Measurements from ENCODE around the gene YIPF1.
"Not testable (repeated sequence)": the region's sequence is repeated elsewhere in the genome, so short reads cannot be mapped to it uniquely, and the experiment has no call there.

YIPF1 gene

DNA sequence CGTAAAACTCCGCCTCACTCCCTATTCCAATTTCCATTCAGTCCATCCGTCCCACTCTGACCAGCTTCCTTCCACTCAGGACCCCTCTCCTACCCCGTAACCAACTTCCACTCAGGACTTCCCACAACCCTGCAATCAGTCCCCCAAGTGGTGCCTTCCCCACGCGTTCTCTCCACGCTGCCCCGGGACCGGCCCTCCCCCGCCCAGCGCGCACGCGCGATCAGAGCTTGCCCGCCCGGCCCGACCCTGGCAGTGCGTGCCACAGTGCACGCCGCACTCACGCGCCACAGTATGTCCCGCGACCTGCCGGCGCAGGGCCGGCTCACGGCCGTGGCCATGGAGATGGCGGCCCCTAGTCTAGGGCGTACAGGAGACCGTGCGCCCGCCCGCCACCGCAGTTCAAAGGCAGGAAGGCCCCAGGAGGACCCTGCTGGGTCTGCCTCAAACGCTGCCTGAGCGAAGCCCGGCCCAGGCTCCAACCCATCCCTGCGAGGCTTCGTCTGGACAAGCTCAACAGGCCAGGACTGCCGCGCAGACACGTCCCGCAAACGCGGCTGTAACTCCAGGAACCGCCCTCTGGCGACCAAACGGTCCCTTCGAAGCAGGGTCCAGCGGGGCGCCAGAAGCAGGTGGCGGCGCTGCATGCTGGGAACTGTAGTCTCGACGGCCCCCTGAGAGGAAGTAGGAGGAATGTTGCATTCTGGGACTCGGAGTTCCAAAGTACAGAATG is 51.5 kb downstream of the YIPF1 start, which contains the start of gene NDC1:
Gene NDC1, minus strand, starts transcription at position 373 of the 730 bp plus-strand sequence. Its CDS starts 35 bp downstream, at position 338.
- peak; percentile 86 for DNase-seq

DNA sequence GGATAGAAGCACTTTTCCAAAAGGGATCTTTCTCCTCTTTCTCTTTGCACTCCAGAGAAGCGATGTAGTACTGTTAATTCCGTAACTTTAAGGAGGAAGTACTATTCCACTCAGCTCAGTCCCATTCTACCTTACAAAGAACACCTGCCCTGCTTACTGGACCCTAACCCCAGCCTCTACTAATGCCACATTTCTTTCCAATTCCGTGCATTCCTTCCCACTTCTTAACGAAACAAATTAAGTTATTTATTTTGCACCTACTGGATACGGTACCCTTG is 52.0 kb downstream of the YIPF1 start:
- no peak for DNase-seq

DNA sequence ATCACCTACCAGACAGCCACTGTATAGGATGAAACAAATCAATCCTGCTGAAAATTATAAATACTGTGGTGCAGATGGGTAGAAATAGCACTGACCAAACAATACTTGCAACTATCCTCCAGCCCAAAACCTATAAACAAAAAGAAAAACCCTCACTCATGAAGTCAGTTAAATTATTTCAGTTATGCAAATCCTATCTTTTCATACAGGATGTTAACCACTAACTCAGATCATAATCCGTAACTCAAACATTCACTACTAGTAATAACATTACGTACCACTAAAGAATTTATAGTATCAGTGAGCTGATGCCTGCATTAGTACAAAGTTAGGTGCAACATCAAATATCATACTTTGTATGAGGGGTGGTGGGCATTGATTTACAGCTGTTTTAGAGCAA is 54.1 kb downstream of the YIPF1 start:
- no peak for DNase-seq

DNA sequence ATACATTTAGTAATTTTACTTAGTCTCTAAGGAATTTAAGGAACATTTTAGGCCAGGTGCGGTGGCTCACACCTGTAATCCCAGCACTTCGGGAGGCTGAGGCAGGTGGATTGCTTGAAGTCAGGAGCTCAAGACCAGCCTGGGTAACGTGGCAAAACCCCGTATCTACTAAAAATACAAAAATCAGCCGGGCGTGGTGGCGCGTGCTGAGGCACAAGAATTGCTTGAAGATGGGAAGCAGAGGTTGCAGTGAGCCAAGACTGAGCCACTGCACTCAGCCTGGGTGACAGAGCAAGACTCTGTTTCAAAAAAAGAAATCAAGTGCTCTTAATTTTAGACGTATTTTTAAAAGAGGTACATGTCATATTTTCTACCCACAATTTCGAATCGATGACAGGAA is 54.8 kb downstream of the YIPF1 start:
- DNase-seq: no peak

DNA sequence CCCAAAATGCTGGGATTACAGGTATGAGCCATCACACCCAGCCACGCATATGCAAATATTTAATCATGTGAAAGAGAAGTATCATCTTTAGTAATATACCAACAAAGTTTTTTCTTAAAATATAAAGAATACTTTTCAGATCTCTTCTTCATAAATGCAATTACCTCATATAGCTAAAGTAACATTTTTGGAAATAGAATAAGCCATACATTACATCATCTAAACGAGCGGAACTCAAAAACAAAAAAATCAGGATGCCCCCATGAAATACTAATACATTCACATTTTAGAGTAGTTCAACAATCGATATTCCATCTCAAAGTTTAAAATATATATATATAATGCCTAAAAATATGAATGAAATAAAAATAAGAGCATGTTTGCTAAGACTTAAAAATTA is 56.2 kb downstream of the YIPF1 start:
- DNase-seq: no peak

DNA sequence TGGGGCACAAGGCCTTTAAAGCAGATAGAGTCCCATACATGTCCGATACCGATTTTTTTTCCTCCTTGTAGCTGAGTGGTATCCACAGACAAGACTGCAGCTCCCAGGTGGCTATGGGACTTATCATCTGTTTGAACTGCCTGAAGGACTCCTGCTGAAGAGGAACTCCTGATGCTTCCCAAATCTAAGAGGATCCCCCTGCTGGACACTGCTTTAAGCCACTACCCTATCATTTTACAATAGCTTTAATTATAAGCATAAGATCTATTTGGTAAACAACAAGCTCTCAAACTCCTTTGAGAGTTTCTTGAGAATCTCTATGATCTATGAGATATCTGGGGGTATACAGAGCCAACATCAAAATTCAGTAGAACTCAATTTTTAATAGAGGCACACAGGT is 63.2 kb downstream of the YIPF1 start:
- no peak for DNase-seq

DNA sequence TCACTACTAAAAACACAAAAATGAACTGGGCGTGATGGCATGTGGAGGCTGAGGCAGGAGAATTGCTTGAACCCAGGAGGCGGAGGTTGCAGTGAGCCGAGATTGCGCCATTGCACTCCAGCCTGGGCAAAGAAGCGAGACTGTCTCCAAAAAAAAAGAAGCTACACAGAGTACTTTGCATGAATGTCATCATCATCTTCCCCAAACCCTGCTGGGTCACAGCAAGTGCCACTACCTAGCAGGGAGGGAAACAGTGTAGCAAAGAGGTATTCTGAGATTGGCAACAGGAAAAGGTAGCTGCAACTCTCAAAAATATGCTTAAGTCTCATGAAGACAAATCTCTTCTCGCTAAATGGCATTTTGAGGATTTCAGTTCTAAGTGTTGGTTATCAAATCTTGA is 64.3 kb downstream of the YIPF1 start:
- no peak for DNase-seq

DNA sequence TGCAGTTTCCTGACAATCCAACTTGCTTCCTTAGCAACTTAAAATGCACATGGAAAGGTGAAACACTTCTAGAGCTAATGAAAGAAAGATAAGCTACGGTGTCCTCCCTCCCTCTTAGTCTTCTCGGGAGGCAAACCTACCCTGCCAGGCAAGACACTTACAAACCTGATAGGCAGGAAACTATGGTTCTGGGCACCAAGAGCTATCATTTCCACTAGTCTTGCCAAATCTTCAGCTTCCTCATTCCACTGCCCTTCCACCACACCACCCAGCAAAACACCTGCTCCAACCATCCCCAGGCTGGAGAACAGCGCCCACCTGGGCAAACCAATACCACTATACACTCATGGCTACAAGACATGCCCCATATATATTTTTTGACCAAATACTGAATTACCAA is 66.7 kb downstream of the YIPF1 start:
- DNase-seq: no peak

DNA sequence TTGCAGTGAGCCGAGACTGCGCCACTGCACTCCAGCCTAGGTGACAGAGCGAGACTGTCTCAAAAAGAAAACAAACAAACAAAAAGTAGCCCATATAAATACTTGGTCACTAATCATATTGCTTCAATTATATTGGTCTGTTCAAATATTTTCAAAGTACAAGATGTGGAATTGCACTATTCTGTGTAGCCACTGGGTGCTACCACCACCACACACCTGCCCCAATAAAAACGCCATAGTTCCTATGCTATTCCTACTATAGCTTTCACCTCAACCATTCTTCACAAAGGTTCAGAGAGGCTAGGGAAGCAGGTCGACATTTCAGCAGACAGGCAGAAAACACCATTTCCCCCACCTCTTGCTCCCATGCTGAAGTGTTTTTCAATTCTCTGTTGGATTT is 68.2 kb downstream of the YIPF1 start:
- no peak for DNase-seq

DNA sequence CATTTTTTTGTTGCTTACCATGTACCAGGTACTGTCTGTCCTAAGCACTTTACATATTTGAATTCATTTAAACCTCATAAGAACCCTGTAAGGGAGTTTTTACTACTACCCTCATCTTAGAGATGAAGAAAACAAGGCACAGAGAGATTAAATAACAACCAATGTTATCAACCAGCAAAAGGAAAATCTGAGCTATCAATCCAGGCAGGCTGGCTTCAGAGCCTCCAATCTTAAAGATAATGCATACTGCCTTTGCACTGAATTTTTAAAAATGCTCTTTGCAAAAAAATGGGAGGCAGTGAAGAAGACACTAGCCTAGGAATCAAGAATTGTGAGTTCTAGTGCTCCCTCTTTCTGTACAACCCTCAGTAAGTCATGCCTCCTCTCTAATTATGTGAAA is 70.2 kb downstream of the YIPF1 start:
- DNase-seq: no peak

DNA sequence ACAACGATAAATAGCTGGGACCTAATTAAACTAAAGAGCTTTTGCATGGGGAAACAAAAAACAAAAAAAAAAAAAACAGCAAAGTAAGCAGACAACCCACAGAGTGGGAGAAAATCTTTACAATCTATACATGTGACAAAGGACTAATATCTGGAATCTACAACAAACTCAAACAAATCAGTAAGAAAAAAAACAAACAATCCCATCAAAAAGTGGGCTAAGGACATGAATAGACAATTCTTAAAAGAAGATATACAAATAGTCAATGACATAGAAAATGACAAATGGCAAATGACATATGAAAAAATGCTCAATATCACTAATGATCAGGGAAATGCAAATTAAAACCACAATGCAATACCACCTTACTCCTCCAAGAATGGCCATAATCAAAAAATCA is 73.0 kb downstream of the YIPF1 start:
- not testable (repeated sequence) for DNase-seq

DNA sequence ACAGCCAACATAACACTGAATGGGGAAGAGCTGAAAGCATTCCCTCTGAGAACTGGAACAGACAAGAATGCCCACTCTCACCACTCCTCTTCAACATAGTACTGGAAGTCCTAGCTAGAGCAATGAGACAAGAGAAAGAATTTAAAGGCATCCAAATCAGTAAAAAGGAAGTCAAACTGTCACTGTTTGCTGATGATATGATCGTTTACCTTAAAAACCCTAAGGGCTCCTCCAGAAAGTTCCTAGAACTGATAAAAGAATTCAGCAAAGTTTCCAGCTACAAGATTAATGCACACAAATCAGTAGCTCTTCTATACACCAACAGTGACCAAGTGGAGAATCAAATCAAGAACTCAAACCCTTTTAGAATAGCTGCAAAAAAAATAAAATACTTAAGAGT is 74.1 kb downstream of the YIPF1 start:
- not testable (repeated sequence) for DNase-seq

DNA sequence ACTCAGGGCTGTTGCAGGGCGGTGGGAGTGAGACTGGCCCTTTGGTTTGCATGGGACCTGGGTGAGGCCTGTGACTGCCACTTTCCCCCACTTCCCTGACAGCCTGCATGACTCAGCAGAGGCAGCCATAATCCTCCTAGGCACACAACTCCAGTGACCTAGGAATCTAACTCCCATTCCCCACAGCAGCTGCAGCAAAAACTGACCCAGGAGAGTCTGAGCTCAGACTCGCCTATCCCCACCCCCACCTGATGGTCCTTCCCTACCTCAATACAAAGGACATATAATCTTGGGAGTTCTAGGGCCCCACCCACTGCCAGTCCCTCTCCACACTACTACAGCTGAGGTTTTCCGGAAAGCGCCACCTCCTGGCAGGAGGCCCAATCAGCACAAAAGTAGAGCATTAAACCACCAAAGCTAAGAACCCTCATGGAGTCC is 78.2 kb downstream of the YIPF1 start:
- no peak for DNase-seq

DNA sequence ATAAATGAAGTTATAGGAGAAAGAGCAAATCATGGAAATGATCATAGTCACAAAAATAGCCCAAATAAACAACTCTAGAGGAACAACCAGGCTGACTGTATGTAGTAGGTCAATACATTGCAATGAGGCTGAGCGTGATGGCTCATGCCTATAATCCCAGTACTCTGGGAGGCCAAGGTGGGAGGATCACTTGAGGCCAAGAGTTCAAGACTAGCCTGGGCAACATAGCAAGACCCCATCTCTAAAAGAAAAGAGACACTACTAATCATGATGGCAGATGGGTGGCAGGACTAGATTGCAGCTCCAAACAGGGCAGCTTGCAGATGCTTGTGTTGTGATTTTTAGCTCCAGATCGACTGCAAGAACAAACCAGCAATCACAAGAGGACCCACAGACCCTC is 79.1 kb downstream of the YIPF1 start:
- no peak for DNase-seq

DNA sequence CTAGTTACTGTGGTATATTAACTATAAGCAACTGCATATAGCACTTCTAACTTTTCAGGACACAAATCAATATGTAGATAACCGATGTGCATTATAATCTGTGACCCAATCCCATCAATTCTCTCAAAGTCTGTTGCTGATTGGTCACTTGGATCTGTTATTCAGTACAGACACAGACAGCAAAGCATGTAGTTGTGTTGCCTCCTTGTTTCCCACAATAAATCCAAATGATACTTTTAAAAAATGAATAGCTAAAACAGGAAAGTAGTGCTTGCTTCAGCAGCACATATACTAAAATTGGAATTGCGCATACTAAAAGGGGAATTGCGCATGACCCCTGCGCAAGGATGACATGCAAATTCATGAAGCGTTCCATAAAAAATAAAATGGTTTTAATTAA is 79.6 kb downstream of the YIPF1 start:
- no peak for DNase-seq

DNA sequence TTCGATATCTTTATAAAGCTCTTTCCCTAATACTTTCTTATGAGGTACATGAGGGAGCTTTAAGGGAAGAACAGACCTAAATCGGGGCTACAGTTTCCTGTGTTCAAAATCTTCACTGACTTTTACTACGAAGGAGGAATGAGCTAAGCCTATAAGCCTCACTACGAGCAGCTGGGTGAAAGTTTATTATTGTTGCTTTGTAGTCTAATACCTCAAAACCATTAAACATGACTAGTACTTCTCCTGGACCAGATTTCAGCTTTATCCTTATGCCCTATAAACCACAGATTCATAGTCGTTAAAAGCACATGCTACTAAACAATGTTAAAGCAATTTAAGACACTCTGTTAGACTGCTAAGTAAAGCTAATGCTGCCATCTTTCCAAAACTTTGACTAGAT is 81.7 kb downstream of the YIPF1 start:
- DNase-seq: no peak

DNA sequence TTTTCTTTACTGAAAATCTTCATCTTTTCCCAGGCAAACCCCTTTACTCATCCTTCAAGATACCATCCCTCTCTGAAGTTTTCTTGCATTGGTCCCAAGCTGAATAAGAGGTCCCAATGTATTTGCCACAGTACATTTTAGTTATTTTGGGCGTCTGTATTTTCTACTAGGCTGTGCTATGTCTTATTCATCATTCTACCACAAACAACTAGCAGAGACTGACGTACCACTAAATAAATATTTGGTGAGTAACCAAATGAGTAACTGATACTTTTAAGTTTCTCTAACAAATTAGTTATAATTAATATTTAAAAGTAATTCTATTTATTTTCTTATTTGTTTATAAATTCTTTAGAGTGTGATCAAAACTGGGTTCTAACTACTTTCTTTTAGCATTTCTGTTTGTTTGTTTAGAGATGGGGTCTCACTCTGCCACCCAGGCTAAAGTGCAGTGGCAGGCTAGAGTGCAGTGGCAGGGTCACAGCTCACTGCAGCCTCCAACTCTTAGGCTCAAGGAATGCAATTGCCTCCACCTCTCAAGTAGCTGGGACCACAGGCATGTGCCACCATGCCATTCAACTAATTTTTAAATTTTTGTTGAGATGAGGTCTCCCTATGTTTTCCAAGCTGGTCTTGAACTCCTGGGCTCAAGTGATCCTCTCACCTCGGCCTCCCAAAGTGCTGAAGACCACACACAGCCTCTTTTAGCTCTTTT is 84.6 kb downstream of the YIPF1 start:
- no peak for DNase-seq

DNA sequence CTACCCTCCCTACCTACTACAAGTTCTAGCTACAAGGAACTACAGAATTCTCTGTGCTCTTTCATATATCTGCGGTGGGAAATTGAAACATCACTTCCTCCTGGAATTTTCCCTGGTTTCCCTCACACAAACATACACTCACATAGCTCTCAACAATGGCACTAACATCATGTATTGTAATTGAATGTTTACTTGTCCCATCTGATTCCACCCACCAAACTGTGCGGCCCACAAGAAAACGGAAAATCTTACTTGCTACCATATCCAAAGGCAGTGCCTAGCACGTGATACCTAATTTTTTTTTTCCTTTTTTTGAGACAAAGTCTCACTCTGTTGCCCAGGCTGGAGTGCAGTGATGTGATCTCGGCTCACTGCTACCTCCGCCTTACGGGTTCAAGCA is 85.4 kb downstream of the YIPF1 start:
- DNase-seq: no peak

All from effector CD4-positive, alpha-beta T cell (primary cell).